ENCODE measurements around the gene ONECUT2. TPM values are rescaled to one million over a fixed set of nuclear protein-coding genes. Genes with fewer than 3 reads are reported as not detected.
"Not testable (repeated sequence)": the region's sequence is repeated elsewhere in the genome, so short reads cannot be mapped to it uniquely, and the experiment has no call there.

Gene ONECUT2
- total RNA-seq, 1 donor from 2014 or later: under 0.01 TPM

DNA sequence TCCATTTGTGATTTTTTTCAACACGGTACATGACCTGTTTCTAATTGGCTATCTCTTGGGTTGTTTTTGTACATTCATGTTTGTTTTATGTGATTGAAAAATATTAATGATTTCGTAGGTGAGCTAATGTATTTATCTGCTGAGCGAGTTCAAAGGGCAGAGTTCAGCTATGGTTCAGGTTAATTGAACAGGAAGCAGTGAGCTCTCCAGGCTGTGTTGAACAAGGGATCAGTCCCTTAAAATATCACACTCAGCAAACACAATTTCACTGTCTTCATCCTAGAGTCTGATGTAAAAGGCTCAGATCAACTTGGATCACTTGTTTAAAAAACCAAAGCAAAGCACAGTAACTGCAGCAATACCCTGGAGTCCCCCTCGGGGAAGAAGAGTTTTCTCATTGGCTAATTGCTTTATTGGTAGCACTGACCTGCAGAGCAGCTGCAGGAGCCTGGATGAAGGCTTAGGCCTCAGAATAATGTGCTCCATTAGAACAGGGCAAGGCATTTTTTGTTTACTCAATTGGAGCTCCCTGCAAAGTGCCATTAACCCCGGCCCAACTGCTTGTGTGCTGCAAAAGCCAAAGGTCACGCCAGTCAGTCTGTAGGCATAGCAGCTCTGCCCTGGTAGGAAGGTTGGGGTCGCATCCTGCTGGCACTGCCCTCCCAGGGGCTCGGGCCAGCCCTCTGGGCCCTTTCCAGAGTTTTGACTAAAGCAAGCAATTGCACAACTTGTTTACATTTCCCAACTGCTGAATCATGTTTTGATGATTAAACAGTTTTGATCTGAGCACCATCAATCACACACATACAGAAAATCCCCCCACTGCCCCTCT, 10.5 kb downstream of the ONECUT2 start:
- no peak for DNase-seq (ENCODE audit: low read depth in 2 of 2)

DNA sequence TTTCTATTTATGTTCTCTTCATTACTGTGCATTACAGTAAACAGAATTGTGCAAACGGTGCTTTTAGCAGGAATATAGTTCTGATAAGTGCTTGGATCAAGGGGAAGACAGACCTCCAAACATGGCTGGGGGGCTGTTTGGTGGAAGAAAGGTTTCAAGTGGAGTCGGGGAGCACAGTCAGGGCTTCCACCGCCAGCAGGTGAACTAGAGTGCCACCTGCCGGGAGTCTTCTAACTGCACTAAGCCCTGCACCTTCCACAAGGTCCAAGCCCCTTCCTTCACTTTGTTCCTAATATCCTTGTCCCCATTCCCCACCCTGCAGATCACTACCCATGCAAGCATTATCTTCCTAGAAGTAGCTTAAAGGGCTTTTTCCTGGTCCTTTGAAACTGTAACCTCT, 11.1 kb downstream of the ONECUT2 start:
- DNase-seq (ENCODE audit: low read depth in 2 of 2): peak; percentile 44 to 49

GRCh38 chr18:57447154-57447621, 12.0 kb downstream of the ONECUT2 start:
- DNase-seq (ENCODE audit: low read depth in 2 of 2): peak; percentile 41 to 56

- DNase-seq (ENCODE audit: low read depth in 2 of 2): no peak
Measured at GRCh38 chr18:57455576-57456129, 20.5 kb downstream of the ONECUT2 start.

- no peak for DNase-seq (ENCODE audit: low read depth in 2 of 2)
Measured at GRCh38 chr18:57461652-57462269, 26.6 kb downstream of the ONECUT2 start.

GRCh38 chr18:57466307-57466706, 31.1 kb downstream of the ONECUT2 start:
- no peak for DNase-seq (ENCODE audit: low read depth in 2 of 2)

DNA sequence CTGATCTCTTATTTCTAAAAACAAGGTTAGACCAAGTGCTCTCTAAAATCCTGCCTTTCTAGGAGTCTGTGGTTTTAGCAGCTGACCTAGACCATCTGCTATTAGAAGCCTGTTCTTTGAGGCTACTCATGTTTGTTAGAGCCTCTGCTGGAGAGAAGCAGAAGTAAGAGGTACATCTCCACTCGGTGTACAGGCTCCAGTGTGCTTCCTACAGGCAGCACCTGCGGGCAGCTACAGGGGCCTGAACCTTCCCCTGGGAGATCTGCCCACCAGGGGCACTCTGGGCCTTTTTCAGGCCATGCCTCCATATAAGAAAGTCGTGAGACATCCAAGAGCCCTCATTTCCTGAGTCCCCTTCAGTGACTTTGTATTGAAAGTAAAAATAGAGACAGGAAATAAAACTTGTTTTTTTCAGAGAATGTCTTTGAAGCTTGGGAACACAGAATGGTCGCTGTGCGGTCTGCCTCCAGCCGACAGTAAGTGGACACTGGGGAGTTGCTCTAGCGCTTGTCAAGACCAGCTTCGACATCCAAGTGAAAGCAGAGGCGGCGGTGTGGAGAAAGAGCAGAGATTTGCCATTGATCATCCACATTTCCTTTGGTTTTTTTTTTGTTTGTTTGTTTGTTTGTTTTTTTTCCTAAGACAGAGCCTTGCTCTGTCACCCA, 31.7 kb downstream of the ONECUT2 start:
- no peak for DNase-seq (ENCODE audit: low read depth in 2 of 2)

DNA sequence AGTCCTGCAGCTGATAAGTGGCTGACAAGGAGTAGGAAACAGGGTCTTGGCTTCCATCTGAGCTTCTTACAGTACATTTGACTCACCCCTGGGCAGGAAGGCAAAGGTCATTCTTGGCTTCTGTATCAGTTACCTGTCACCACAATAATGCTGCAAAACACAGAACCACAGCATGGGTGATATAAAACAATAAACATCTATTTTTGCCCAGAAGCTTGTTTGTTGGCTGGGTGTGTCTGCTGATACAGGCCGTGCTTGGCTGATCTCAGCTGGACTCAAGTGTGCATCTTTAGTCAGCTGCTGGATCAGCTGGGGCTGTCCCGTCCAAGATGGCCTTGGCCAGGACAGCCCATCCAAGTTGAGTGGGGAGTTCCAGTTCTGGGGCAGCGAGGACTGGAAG, 34.7 kb downstream of the ONECUT2 start:
- no peak for DNase-seq (ENCODE audit: low read depth in 2 of 2)

DNA sequence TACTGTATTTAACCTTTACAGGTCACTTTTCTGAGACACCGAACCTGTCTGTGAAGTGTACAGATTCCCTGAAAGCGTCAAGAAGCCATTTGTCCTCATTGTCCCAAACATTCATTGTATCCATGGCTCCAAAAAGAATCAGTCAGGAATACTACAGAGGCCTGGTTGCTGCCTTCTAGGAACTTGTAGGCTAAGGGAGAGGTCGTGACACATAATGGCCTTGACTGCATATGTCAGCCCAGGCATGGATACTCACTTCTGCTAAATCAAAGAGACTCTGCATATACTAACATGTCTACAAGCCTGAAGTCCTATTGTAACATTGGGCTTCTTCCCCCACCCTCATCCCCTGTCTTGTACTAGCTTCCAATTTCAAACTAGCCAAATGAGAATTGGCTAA, 40.2 kb downstream of the ONECUT2 start:
- no peak for DNase-seq (ENCODE audit: low read depth in 2 of 2)

- DNase-seq (ENCODE audit: low read depth in 2 of 2): no peak
Measured at GRCh38 chr18:57475903-57476302, 40.7 kb downstream of the ONECUT2 start.

GRCh38 chr18:57480733-57481132, 45.6 kb downstream of the ONECUT2 start:
- DNase-seq (ENCODE audit: low read depth in 2 of 2): no peak

- no peak for DNase-seq (ENCODE audit: low read depth in 2 of 2)
Measured at GRCh38 chr18:57497372-57498294, 62.5 kb downstream of the ONECUT2 start.

GRCh38 chr18:57498682-57499256, 63.6 kb downstream of the ONECUT2 start:
- no peak for DNase-seq (ENCODE audit: low read depth in 2 of 2)

GRCh38 chr18:57502624-57503023, 67.5 kb downstream of the ONECUT2 start:
- no peak for DNase-seq (ENCODE audit: low read depth in 2 of 2)

DNA sequence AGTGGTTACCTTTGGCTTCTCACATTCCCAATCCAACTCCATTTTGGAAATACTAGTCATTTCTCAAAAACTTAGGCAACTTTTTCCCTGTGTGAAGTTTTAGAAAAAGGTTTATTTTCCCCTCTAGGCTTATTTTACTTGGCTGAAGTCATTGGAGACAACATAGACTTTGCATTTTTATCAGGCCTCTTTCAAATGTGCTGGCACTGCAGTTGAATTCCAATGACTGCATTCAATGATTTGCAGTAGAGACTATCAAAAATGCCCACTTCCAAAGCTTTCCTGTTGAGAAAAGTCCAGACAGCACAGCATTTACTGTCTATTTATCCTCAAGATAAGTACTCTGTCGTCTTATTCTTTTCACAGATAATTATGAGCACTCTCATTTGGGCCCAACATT, 70.1 kb downstream of the ONECUT2 start:
- DNase-seq (ENCODE audit: low read depth in 2 of 2): no peak

- no peak for DNase-seq (ENCODE audit: low read depth in 2 of 2)
Measured at GRCh38 chr18:57516056-57516455, 80.9 kb downstream of the ONECUT2 start.

DNA sequence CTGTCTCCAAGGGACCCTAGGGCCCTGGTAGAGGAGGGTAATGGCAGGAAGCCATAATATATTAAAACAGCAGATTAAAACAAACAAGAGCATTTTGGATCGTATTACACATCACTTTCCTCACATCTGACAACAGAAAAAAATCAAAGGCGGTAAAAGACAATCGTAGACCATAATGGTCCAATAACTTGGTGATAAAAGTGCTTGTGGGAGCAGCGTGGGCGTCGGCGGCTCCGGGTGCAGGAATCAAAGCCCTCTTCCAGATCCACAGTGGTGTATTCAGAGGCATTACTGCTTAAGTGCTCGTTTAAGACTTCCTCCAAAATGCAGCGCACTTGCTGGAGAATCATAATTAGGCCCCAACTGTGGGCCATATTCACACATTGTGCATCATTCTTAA, 83.4 kb downstream of the ONECUT2 start:
- no peak for DNase-seq (ENCODE audit: low read depth in 2 of 2)

DNA sequence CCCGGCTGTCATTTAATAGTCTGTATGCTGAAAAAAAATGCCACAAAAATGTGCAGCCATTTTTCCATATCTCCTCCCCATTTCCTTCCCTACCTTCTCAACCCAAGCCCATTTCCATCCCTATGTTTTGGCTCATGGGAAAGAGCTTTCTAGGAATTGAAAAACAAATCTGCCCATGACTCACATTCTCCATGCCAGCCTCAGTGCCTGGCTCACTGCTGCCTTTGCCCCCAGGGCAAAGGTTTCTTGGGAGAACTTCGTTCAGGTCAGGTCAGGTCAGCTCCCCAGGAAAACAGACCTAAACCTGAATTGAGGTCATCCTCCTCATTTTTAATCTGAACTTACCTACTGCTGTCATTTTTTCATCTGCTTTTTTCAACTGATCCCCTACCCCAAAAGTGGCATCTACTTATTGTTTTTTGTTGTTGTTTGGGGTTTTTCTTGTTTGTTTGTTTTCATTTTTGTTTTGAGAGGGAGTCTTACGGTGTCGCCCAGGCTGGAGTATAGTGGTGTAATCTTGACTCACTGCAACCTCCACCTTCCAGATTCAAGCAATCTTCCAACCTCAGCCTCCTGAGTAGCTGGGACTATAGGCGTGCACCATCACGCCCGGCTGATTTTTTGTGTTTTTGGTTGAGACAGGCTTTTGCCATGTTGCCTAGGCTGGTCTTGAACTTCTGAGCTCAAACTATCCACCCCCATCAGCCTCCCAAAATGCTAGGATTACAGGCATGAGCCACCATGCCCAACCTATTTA, 84.7 kb downstream of the ONECUT2 start:
- no peak for DNase-seq (ENCODE audit: low read depth in 2 of 2)

DNA sequence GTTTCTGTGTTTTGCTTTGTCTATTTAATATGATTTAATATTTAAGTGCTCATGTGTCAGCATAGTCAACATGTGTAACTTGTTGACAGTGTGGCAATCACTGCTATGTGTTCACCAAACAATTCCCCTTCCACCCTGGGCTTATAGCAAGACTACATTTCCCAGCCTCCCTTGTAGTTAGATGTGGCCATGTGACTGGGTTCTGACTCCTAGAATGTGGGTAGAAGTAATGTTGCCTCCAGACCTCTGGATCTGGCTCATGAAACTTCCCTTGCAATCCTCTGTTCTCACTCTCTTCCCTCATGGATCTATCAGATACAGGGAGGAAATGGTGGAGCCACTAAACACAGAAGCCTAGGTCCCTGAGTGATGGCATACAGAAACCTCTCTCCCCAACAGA, 87.2 kb downstream of the ONECUT2 start:
- DNase-seq (ENCODE audit: low read depth in 2 of 2): not testable (repeated sequence)

Measured in lung microvascular endothelial cell (primary cell).